Stimulated activated CD4-positive, alpha-beta T cell treated with anti-CD3 and anti-CD28 coated beads, TNF-alpha, amount 100 ng/mL, for 1 hour (primary cell): ENCODE measurements around the gene CD38.

Source experiments
- DNase-seq, 3 donors: peaks; one replicate each; pipeline ENCODE4 v3.0.0-alpha.2; 2020; ENCODE audit warnings: low read depth in 3 of 3, low spot score in 1 of 3

Gene CD38

GRCh38 chr4:15894921-15895916 lies 117.1 kb downstream of the CD38 start:
- no peak for DNase-seq

GRCh38 chr4:15897577-15897976 lies 119.4 kb downstream of the CD38 start:
- DNase-seq = no peak

GRCh38 chr4:15898902-15899301 lies 120.8 kb downstream of the CD38 start:
- DNase-seq = no peak

GRCh38 chr4:15899511-15899910 lies 121.4 kb downstream of the CD38 start:
- no peak for DNase-seq

- no peak for DNase-seq
Measured at GRCh38 chr4:15901007-15901406, 122.9 kb downstream of the CD38 start.

- DNase-seq = no peak
Measured at GRCh38 chr4:15901998-15902397, 123.9 kb downstream of the CD38 start.

GRCh38 chr4:15902746-15903145 lies 124.6 kb downstream of the CD38 start:
- DNase-seq = no peak
